ENCODE data around the gene TOPBP1. TPM values are rescaled to one million over a fixed set of nuclear protein-coding genes. Genes with fewer than 3 reads are reported as not detected.

Gene TOPBP1
- total RNA-seq, 4 donors from 2014 or later, result 11.8 to 21.1 (median 16.9) TPM

DNA sequence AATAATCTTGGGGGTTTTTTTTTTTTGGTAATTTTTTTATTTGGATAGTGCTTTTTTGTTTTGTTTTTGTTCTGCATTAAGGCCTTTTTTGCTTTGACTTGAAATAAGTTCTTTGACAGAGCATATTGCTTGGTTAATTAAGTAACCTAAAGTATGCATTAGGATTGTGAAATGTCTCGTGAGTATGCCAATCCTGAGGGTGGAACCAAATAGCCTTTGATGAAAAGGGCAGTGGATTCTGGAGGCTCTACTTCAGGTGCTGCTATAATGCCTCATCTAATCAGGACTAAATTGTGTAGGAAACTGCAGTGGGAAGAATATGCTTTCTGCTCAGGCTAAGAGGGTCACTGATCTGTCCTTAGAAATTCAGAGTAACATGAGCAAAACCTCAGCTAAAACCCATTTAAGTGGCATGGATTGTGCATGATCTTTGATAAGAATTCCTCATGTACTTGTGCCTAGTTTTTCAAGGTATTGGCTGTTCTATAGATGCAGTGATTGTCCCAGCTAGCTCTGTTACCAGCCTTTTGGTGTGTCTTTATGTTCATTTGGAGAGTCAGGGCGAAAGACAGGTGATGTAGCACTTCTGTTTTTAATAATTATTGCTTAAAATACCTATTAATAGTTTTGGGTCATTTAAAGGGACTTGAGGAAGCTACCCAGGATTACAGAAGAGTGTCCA, 72.8 kb downstream of the TOPBP1 start:
- no peak for ATAC-seq
- Histone ChIP-seq H3K4me1 (no peaks in the 10 kb centered on the region), H3K27ac (no peak overlapping the region), H3K27me3 (no peaks in the 10 kb centered on the region), H3K9me3 (no peaks in the 10 kb centered on the region), H3K36me3 (peaks cover 5 to 59% of the 10 kb centered on the region in 2 donors), H3K4me3 (no peak overlapping the region)
- TF ChIP-seq, protein P1, sequence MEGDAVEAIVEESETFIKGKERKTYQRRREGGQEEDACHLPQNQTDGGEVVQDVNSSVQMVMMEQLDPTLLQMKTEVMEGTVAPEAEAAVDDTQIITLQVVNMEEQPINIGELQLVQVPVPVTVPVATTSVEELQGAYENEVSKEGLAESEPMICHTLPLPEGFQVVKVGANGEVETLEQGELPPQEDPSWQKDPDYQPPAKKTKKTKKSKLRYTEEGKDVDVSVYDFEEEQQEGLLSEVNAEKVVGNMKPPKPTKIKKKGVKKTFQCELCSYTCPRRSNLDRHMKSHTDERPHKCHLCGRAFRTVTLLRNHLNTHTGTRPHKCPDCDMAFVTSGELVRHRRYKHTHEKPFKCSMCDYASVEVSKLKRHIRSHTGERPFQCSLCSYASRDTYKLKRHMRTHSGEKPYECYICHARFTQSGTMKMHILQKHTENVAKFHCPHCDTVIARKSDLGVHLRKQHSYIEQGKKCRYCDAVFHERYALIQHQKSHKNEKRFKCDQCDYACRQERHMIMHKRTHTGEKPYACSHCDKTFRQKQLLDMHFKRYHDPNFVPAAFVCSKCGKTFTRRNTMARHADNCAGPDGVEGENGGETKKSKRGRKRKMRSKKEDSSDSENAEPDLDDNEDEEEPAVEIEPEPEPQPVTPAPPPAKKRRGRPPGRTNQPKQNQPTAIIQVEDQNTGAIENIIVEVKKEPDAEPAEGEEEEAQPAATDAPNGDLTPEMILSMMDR (IDR thresholded peaks at IDR 0.05 in 4 of 5, conservative IDR thresholded peaks at IDR 0.05 in 1 of 5), result no peak
- TF ChIP-seq POLR2A (IDR thresholded peaks at IDR 0.05), result no peak
- intact Hi-C loops (cut with DNase I; ENCODE audit: low total_unique reads), result no loop called here
- in situ Hi-C loops (cut with MboI; ENCODE audit: low sequenced_read_pairs in 4 of 4), result loop anchor here in 1 of 4 donors (25.0 kb wide), 1 partner anchor 877 kb away; the partner anchor contains the start of gene NPHP3
- no peak for DNase-seq

DNA sequence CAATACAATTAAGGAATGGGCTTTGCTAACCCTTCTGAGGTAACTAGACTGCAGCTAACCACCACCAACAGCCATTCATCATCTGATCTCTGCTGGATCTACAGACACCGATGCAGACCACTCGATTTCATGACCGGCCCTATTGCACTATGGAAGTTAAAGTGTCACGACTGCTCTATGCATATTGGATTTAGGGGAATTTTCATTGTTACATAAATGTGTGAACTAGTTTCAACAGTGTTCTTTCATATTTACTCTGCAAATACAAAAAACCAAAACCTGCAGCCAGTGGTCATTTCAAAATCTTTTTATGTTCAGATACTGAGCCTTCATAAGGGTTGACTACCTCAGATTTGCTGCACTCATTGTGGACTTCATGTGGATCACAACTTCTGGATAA, 73.7 kb downstream of the TOPBP1 start:
- H3K36me3 ChIP-seq, result peaks cover 5 to 67% of the 10 kb centered on the region in 2 donors
- ATAC-seq (no peak), DNase-seq (no peak)
- H3K27ac ChIP-seq, result no peak overlapping the region
- no peaks in the 10 kb centered on the region for H3K4me1 ChIP-seq
- in situ Hi-C loops (cut with MboI; ENCODE audit: low sequenced_read_pairs in 4 of 4) (loop anchor here in 1 of 4 donors (25.0 kb wide), 1 partner anchor 876 kb away; the partner anchor contains the start of gene NPHP3), intact Hi-C loops (cut with DNase I; ENCODE audit: low total_unique reads) (no loop called here)
- H3K9me3 ChIP-seq, result no peaks in the 10 kb centered on the region
- no peak overlapping the region for H3K4me3 ChIP-seq
- no peaks in the 10 kb centered on the region for H3K27me3 ChIP-seq
- TF ChIP-seq, protein P1 (IDR thresholded peaks at IDR 0.05 in 4 of 5, conservative IDR thresholded peaks at IDR 0.05 in 1 of 5), result no peak
- no peak for TF ChIP-seq POLR2A (IDR thresholded peaks at IDR 0.05)

DNA sequence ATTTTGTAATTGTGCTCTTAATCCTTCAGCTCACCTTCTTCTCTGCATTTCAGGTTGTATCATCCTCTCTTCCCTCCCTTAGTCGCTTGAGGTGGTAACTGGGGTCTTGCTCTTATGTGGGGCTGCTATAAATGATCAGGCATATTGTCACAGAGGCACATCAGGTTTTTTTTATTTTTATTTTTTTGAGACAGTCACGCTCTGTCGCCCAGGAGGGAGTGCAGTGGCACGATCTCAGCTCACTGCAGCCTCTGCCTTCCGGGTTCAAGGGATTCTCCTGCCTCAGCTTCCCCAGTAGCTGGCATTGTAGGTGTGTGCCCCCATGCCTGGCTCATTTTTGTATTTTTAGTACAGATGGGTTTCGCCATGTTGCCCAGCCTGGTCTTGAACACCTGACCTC, 78.3 kb downstream of the TOPBP1 start:
- Histone ChIP-seq H3K36me3 (peaks cover 5 to 66% of the 10 kb centered on the region in 2 donors), H3K4me1 (peaks cover 7 to 12% of the 10 kb centered on the region in 2 donors), H3K27ac (no peak overlapping the region), H3K9me3 (no peaks in the 10 kb centered on the region), H3K27me3 (no peaks in the 10 kb centered on the region), H3K4me3 (no peak overlapping the region)
- in situ Hi-C loops (cut with MboI; ENCODE audit: low sequenced_read_pairs in 4 of 4) (loop anchor here in 1 of 4 donors (25.0 kb wide), 1 partner anchor 871 kb away; the partner anchor contains the start of gene NPHP3), intact Hi-C loops (cut with DNase I; ENCODE audit: low total_unique reads) (no loop called here)
- TF ChIP-seq, protein P1 (IDR thresholded peaks at IDR 0.05 in 4 of 5, conservative IDR thresholded peaks at IDR 0.05 in 1 of 5), result no peak
- no peak for TF ChIP-seq POLR2A (IDR thresholded peaks at IDR 0.05)
- DNase-seq (no peak), ATAC-seq (no peak)

DNA sequence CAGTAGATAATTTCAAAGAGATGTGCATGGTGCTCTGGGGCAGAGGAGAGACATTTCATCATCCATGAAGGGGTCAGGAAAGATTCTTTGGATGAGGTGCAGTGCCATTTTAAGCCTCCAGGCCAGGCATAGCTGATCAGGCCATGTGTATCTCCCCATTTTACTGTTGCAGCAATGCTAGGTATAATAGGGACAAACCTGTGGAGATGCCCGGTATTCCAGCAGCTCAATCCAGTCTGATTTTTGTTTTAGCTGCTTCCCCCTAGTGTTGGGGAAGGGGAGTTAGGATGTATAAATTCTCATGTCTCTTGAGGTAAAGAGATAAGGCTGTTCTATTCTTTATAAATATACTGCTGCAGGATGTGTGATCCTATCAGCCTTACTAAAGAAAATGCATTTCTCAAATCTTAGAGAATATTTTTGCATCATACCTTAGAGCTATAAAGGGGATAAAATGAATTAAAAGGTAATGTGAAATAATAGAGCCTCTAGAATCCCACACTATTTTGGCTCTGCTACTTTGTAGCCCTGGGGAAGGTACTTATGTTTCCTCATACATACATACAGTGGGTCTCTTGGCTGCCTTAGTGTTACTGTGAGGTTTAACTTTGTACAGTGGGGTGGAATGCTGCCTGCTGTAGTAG, 83.1 kb downstream of the TOPBP1 start:
- TF ChIP-seq POLR2A (IDR thresholded peaks at IDR 0.05), result no peak
- TF ChIP-seq, protein P1 (IDR thresholded peaks at IDR 0.05 in 4 of 5, conservative IDR thresholded peaks at IDR 0.05 in 1 of 5), result peak in 2 of 5 experiments; percentile 23 to 46
- peaks cover 37 to 45% of the 10 kb centered on the region in 2 donors for H3K4me1 ChIP-seq
- peaks cover 0 to 19% of the 10 kb centered on the region in 2 donors for H3K36me3 ChIP-seq
- in situ Hi-C loops (cut with MboI; ENCODE audit: low sequenced_read_pairs in 4 of 4) (loop anchor here in 3 of 4 donors (10.0 to 25.0 kb wide), 3 partner anchors 114 to 866 kb away; partner anchors contain the start of gene NPHP3 (in 3 of the 3)), intact Hi-C loops (cut with DNase I; ENCODE audit: low total_unique reads) (loop anchor here (10.0 kb wide), 2 partner anchors 676 to 786 kb away; partner anchors contain the start of gene RYK)
- DNase-seq, result no peak
- H3K27me3 ChIP-seq, result no peaks in the 10 kb centered on the region
- no peak overlapping the region for H3K4me3 ChIP-seq
- no peak for ATAC-seq
- peak overlapping the region in 1 of 4 donors; percentile 42 for H3K27ac ChIP-seq
- H3K9me3 ChIP-seq, result no peaks in the 10 kb centered on the region

Data from gastrocnemius medialis (tissue), 4 donors.